NCI-H2081 (cell line): ENCODE data around the gene FUT3.
"Not testable (repeated sequence)": the region's sequence is repeated elsewhere in the genome, so short reads cannot be mapped to it uniquely, and the experiment has no call there.

ENCODE experiments used
- DNase-seq, 2 experiments: peaks; one replicate each; lab custom pipeline; 2025; lab: John Stamatoyannopoulos, UW

FUT3 gene

GRCh38 chr19:5851302-5851701 is at the start of gene FUT3:
Gene FUT3 (minus strand): TSS chr19:5851449.
- no peak for DNase-seq

- DNase-seq = no peak
These were observed 49.7 kb upstream of the FUT3 start for GRCh38 chr19:5900976-5901375.

GRCh38 chr19:5899728-5900526 is 48.7 kb upstream of the FUT3 start:
- no peak for DNase-seq

GRCh38 chr19:5897189-5897969 is 46.1 kb upstream of the FUT3 start:
- DNase-seq = no peak

- DNase-seq = no peak
These were observed 45.3 kb upstream of the FUT3 start for GRCh38 chr19:5896365-5897076.

- DNase-seq = no peak
These were observed 44.6 kb upstream of the FUT3 start for GRCh38 chr19:5895890-5896289.

GRCh38 chr19:5895409-5895808 is 44.2 kb upstream of the FUT3 start:
- no peak for DNase-seq

- no peak for DNase-seq
These were observed 43.6 kb upstream of the FUT3 start for GRCh38 chr19:5894704-5895349.

- no peak for DNase-seq
These were observed 42.9 kb upstream of the FUT3 start for GRCh38 chr19:5893907-5894703.

GRCh38 chr19:5893296-5893903 is 42.2 kb upstream of the FUT3 start:
- no peak for DNase-seq

GRCh38 chr19:5892772-5893275 is 41.6 kb upstream of the FUT3 start:
- no peak for DNase-seq

- no peak for DNase-seq
These were observed 40.9 kb upstream of the FUT3 start for GRCh38 chr19:5891938-5892771.

GRCh38 chr19:5891572-5891937 is 40.3 kb upstream of the FUT3 start:
- no peak for DNase-seq

GRCh38 chr19:5890099-5890498 is 38.9 kb upstream of the FUT3 start:
- DNase-seq = no peak

GRCh38 chr19:5889288-5889971 is 38.2 kb upstream of the FUT3 start:
- no peak for DNase-seq

GRCh38 chr19:5884065-5884811 is 33.0 kb upstream of the FUT3 start:
- DNase-seq = not testable (repeated sequence)

GRCh38 chr19:5883157-5883873 is 32.1 kb upstream of the FUT3 start:
- DNase-seq = not testable (repeated sequence)
